Kidney (tissue), 14 donors: ENCODE measurements around the gene GPC5. TPM values are rescaled to one million over a fixed set of nuclear protein-coding genes. Genes with fewer than 3 reads are reported as not detected.

Source experiments
- DNase-seq, 5 donors: peaks; one replicate each; pipeline ENCODE4 v3.0.0-alpha.2; 2013 to 2020
- FAIRE-seq: peaks from 2 replicates; lab custom pipeline; 2012; peaks lifted over from hg19 to GRCh38; lab: Jason Lieb, UNC
- H3K27ac ChIP-seq, 2 donors: one replicate each; pipeline ENCODE4 v1.7.0; 2013; ENCODE audit warnings: low read depth in 2 of 2, low read length in 2 of 2, inconsistent platforms in 1 of 2
- H3K27me3 ChIP-seq: one replicate; pipeline ENCODE4 v1.7.1; 2013; ENCODE audit warnings: low read length, inconsistent platforms; ENCODE audit not compliant: control insufficient read depth, insufficient read depth
- H3K36me3 ChIP-seq, 3 donors: one replicate each; pipeline versions ENCODE4 v1.7.0 to v1.7.1; 2013; ENCODE audit warnings: low read length in 3 of 3, control low read depth in 1 of 3, inconsistent platforms in 1 of 3; ENCODE audit not compliant: insufficient read depth in 3 of 3, control insufficient read depth in 2 of 3
- H3K4me1 ChIP-seq, 3 donors: one replicate each; pipeline versions ENCODE4 v1.7.0 to v1.7.1; 2013; ENCODE audit warnings: low read length in 3 of 3, inconsistent platforms in 1 of 3, low read depth in 1 of 3; ENCODE audit not compliant: control insufficient read depth in 2 of 3, insufficient read depth in 2 of 3
- H3K4me3 ChIP-seq, 3 donors: one replicate each; pipeline versions ENCODE4 v1.7.0 to v1.8.1; 2013; ENCODE audit warnings: low read length in 3 of 3, control low read depth in 1 of 3, inconsistent platforms in 1 of 3
- H3K9ac ChIP-seq, 3 donors: one replicate each; pipeline versions ENCODE4 v1.7.0 to v1.7.1; 2013; ENCODE audit warnings: low read length in 3 of 3, control low read depth in 1 of 3, inconsistent platforms in 1 of 3
- H3K9me3 ChIP-seq, 3 donors: one replicate each; pipeline versions ENCODE4 v1.7.0 to v1.7.1; 2013; ENCODE audit warnings: low read length in 3 of 3, control low read depth in 1 of 3, inconsistent platforms in 1 of 3; ENCODE audit not compliant: control insufficient read depth in 2 of 3, insufficient read depth in 1 of 3
- CTCF ChIP-seq: IDR thresholded peaks from 3 replicates; pipeline ENCODE4 v1.5.1; 2012; ENCODE audit warnings: mild to moderate bottlenecking, moderate library complexity, borderline replicate concordance; ENCODE audit not compliant: insufficient read depth; ENCODE audit errors: extremely low read depth
- intact Hi-C: fragments of 100-400 bp; cut with DNase I; formaldehyde crosslinking; loops from one replicate; pipeline ENCODE4 v1.11.1; 2022
- polyA plus RNA-seq: library from polyadenylated mRNA; stranded (reverse); fragments of 350-450 nt; fragmentation: Illumina TruSeq; extraction: RNeasy Lipid Tissue Mini Kit (QIAGEN cat#74804); gene quantifications from one replicate; pipeline ENCODE4 v1.2.3, GENCODE V29; 2014; ENCODE audit warnings: low read depth, low replicate concordance; ENCODE audit not compliant: insufficient read depth
- total RNA-seq: library from RNA; stranded (reverse); fragmentation: NEBNext Ultra II Directional; extraction: Animal tissue kit (Norgen Biotek cat#: 25700); gene quantifications from one replicate; pipeline ENCODE4 v1.2.1, GENCODE V29; 2021
- donor health status: control.
- donor health status: control.
- donor health status: control.
- donor health status: control.
- donor health status: control.
- donor health status: DM: yes; HTN: yes; CAD: no.
- donor health status: Normal renal cell carcinoma (clear cell type).

The GPC5 gene
- total and polyA plus RNA-seq, 2 donors from 2014 or later, result 0.47 to 6.8 TPM

DNA sequence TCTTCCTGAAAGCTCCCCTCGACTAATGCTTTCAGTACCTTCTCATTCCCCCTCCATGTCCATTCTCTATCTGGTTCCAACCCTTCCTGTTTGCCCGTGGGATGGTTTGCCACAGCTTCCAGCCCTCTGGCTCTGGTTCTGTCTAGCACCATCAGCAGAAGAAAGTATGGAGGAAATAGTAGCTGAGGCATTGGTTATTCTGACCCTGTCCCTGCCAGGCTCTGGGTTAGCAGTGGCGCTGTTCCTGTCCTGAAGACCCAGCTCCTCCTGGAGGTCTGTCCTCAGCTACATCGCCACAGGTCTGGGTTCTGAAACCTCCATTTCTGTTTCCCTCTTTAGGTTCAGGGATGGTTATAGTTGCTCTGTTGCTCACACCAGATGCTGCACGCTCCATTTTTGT lies 1223.6 kb downstream of the GPC5 start:
- no peaks in the 10 kb centered on the region for H3K9me3 ChIP-seq
- H3K27me3 ChIP-seq, result no peaks in the 10 kb centered on the region
- intact Hi-C loops, result no loop called here
- DNase-seq (no peak), FAIRE-seq (no peak)
- TF ChIP-seq CTCF, result no peak
- no peaks in the 10 kb centered on the region for H3K36me3 ChIP-seq
- H3K27ac ChIP-seq, result no peak overlapping the region
- H3K9ac ChIP-seq, result no peak overlapping the region
- no peaks in the 10 kb centered on the region for H3K4me1 ChIP-seq
- H3K4me3 ChIP-seq, result no peak overlapping the region

DNA sequence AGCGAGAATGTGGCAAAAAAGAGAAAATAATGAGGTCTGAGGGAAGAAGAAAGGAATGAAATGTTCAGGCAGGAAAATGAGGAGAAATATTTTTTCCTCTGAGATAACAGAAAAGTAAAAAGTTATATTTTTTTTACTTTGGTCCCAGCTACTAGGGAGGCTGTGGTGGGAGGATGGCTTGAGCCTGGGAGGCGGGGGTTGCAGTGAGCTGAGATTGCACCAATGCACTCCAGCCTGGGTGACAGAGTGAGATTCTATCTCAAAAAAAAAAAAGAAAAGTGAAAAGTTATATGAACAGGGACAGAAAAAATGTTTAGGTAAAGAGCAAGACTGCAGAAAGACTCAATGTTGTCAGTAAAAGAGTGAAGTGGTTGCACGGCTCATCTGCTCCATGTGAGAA lies 1224.5 kb downstream of the GPC5 start:
- DNase-seq (no peak), FAIRE-seq (no peak)
- intact Hi-C loops, result no loop called here
- H3K4me1 ChIP-seq, result no peaks in the 10 kb centered on the region
- no peaks in the 10 kb centered on the region for H3K27me3 ChIP-seq
- no peak overlapping the region for H3K27ac ChIP-seq
- H3K36me3 ChIP-seq, result no peaks in the 10 kb centered on the region
- no peaks in the 10 kb centered on the region for H3K9me3 ChIP-seq
- no peak for TF ChIP-seq CTCF
- H3K9ac ChIP-seq, result no peak overlapping the region
- H3K4me3 ChIP-seq, result no peak overlapping the region

- Histone ChIP-seq H3K27me3 (no peaks in the 10 kb centered on the region), H3K4me3 (no peak overlapping the region), H3K9ac (no peak overlapping the region), H3K36me3 (no peaks in the 10 kb centered on the region), H3K9me3 (no peaks in the 10 kb centered on the region), H3K27ac (no peak overlapping the region), H3K4me1 (no peaks in the 10 kb centered on the region)
- intact Hi-C loops, result no loop called here
- no peak for FAIRE-seq
- DNase-seq, result no peak
- TF ChIP-seq CTCF, result no peak
Observed at GRCh38 chr13:92626274-92626673, 1227.9 kb downstream of the GPC5 start.

DNA sequence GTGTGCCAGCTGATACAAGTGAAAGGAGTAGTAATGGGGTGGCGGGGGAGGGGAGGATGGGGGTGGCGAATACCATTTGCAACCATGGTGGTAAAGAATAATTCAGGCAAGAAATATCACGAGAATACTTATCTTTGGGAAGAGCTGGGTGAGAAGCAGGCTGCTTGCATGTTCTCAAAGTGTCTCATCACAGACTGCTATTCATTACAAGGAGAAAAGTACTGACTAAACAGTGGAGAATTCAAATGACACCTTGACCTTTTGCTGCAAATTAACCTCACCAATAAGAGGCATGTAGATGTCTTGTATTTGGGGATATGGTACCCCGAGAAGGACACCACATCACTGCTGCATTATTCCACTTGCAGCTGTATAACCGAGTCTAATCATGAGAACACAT lies 1242.5 kb downstream of the GPC5 start:
- intact Hi-C loops, result no loop called here
- DNase-seq (no peak), FAIRE-seq (no peak)
- Histone ChIP-seq H3K27me3 (no peaks in the 10 kb centered on the region), H3K4me3 (no peak overlapping the region), H3K4me1 (no peaks in the 10 kb centered on the region), H3K9me3 (no peaks in the 10 kb centered on the region), H3K27ac (no peak overlapping the region), H3K36me3 (no peaks in the 10 kb centered on the region), H3K9ac (no peak overlapping the region)
- no peak for TF ChIP-seq CTCF
